Thoracic aorta (tissue), 2 donors: ENCODE measurements around the gene NRXN3. TPM values are rescaled to one million over a fixed set of nuclear protein-coding genes. Genes with fewer than 3 reads are reported as not detected.

ENCODE experiments used
- ATAC-seq: fragments of 150-250 bp; one replicate; pipeline ENCODE4 v1.8.0; 2017; ENCODE audit warnings: low read depth; ENCODE audit not compliant: insufficient number of reproducible peaks, low FRiP score
- DNase-seq: peaks from one replicate; pipeline ENCODE4 v3.0.0-alpha.2; 2020; ENCODE audit warnings: low spot score
- H3K27ac ChIP-seq, 2 donors: fragments of 200-600 bp; sonication (generic); 1 replicate in 1 of 2; 2 replicates in 1 of 2; pipeline ENCODE4 v1.5.1; 2016; ENCODE audit warnings: mild to moderate bottlenecking in 2 of 2, moderate library complexity in 2 of 2
- H3K27me3 ChIP-seq: fragments of 200-600 bp; sonication (generic); replicated peaks from 2 replicates; pipeline ENCODE4 v1.6.0; 2016; ENCODE audit warnings: mild to moderate bottlenecking; ENCODE audit not compliant: insufficient read depth
- H3K36me3 ChIP-seq: fragments of 200-600 bp; sonication (generic); one replicate; pipeline ENCODE4 v1.5.1; 2016
- H3K4me1 ChIP-seq, 2 donors: fragments of 200-600 bp; sonication (generic); 1 replicate in 1 of 2; 2 replicates in 1 of 2; pipeline versions ENCODE4 v1.5.1 to v1.6.0; 2016; ENCODE audit warnings: low read depth in 2 of 2, mild to moderate bottlenecking in 1 of 2; ENCODE audit not compliant: control insufficient read depth in 1 of 2
- H3K4me3 ChIP-seq: fragments of 200-600 bp; sonication (generic); 2 replicates; pipeline ENCODE4 v1.5.1; 2016; ENCODE audit warnings: mild to moderate bottlenecking
- H3K9me3 ChIP-seq: fragments of 200-600 bp; sonication (generic); 2 replicates; pipeline ENCODE4 v1.5.1; 2016
- total RNA-seq, 2 donors: library from RNA; depleted of rRNA; stranded (reverse); fragments of >200 nt; gene quantifications; one replicate each; pipeline versions ENCODE4 v1.1.0 to v1.2.3, GENCODE V29; 2016
- TF ChIP-seq, protein P1 (sequence below): fragments of 200-600 bp; sonication (generic); IDR thresholded peaks from one replicate; pipeline ENCODE4 v1.5.1; 2019; ENCODE audit warnings: antibody characterized with exemption

Gene NRXN3
- total RNA-seq, 2 donors from 2014 or later = 5.6 to 33.3 TPM

DNA sequence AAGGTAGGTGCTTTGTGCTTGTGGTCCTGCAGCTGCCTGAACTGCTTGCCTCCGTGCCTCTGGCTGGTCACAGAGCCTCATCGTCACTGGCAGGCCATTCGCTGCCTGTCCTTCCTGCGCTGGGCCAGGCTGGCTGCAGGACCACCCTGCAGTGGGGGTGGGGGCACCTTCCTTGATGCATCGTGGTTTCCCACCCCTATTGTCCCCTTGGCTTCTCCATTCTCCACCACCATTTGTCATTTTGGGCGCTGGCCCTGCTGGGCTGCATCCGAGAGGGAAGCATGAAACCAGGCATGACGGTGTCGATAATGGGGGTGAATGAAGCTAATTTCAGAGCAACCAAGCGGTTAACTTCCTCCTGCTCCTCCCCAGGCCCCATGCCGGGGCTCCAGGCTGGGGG lies 127.7 kb downstream of the NRXN3 start:
- no peaks in the 10 kb centered on the region for H3K4me1 ChIP-seq
- no peak overlapping the region for H3K4me3 ChIP-seq
- H3K36me3 ChIP-seq = no peaks in the 10 kb centered on the region
- no peak for DNase-seq
- H3K27me3 ChIP-seq = no peaks in the 10 kb centered on the region
- no peak overlapping the region for H3K27ac ChIP-seq
- H3K9me3 ChIP-seq = no peaks in the 10 kb centered on the region
- TF ChIP-seq, protein P1, sequence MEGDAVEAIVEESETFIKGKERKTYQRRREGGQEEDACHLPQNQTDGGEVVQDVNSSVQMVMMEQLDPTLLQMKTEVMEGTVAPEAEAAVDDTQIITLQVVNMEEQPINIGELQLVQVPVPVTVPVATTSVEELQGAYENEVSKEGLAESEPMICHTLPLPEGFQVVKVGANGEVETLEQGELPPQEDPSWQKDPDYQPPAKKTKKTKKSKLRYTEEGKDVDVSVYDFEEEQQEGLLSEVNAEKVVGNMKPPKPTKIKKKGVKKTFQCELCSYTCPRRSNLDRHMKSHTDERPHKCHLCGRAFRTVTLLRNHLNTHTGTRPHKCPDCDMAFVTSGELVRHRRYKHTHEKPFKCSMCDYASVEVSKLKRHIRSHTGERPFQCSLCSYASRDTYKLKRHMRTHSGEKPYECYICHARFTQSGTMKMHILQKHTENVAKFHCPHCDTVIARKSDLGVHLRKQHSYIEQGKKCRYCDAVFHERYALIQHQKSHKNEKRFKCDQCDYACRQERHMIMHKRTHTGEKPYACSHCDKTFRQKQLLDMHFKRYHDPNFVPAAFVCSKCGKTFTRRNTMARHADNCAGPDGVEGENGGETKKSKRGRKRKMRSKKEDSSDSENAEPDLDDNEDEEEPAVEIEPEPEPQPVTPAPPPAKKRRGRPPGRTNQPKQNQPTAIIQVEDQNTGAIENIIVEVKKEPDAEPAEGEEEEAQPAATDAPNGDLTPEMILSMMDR = no peak
- ATAC-seq = no peak

DNA sequence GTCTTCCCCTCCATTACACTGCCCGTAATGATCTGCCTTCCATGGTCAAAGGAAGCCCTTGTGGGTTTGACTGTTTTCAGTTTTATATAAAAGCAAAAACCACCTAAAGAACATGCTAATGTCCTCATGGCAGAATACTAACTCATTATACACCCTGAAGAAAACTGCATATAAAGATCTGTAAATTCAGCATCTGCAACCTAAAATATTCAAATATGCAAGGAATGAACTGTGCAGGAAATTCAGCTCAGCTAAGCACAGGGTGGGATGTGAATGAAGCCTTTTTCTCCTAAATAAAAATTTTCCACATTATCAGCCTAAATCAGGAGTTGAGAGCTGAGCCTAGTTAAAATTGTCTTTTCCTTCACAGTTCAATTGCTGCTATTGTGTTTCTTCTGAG lies 128.1 kb downstream of the NRXN3 start:
- TF ChIP-seq, protein P1 = no peak
- Histone ChIP-seq H3K36me3 (no peaks in the 10 kb centered on the region), H3K27ac (no peak overlapping the region), H3K9me3 (no peaks in the 10 kb centered on the region), H3K27me3 (no peaks in the 10 kb centered on the region), H3K4me3 (no peak overlapping the region), H3K4me1 (no peaks in the 10 kb centered on the region)
- DNase-seq = no peak
- ATAC-seq = no peak

DNA sequence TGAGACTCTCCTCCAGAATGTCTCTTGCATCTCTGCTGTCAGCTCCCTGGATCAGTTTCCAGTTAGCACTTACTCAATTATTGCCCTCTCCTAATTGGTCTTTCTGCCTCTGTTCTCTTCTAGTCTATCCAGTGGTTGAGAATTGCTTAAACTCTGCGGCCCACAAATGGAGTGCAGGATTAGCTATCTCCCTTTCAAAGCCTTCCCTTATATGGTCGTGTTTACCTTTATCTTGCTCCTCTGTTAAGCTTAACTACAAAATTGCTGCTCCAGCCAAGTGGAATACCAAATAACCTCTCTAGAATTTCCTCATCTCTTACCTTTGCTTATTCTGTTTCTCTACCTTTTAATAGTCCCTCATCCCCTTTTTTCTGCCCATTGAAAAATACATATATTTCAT lies 132.7 kb downstream of the NRXN3 start:
- ATAC-seq = no peak
- TF ChIP-seq, protein P1 = no peak

DNA sequence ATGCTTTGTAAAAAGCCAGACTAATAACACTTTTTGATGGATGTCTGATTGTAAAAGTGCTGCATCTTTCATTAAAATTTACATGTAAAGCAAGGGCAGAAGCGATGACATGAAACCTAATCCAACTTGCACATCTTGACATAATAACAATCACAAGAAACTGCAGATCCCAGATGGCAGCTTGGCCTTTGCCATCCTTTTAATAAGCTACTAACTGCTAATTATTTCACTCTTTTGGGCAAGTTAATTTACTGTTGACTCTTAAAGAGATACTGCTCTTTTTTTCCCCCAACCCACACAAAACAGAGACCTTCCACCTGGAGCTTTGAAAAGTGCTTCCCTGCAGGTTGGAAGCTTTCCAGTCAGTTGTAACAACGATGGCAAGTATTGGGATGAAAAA lies 137.5 kb downstream of the NRXN3 start:
- TF ChIP-seq, protein P1 = no peak
- Histone ChIP-seq H3K36me3 (no peaks in the 10 kb centered on the region), H3K9me3 (no peaks in the 10 kb centered on the region), H3K27ac (no peak overlapping the region), H3K4me3 (no peak overlapping the region), H3K4me1 (no peaks in the 10 kb centered on the region), H3K27me3 (no peaks in the 10 kb centered on the region)
- DNase-seq (no peak), ATAC-seq (no peak)

More for the DNA sequence above, 132.7 kb downstream of the NRXN3 start:
- Histone ChIP-seq H3K4me1 (no peaks in the 10 kb centered on the region), H3K36me3 (no peaks in the 10 kb centered on the region), H3K9me3 (no peaks in the 10 kb centered on the region), H3K27me3 (no peaks in the 10 kb centered on the region), H3K4me3 (no peak overlapping the region), H3K27ac (no peak overlapping the region)
- no peak for DNase-seq

DNA sequence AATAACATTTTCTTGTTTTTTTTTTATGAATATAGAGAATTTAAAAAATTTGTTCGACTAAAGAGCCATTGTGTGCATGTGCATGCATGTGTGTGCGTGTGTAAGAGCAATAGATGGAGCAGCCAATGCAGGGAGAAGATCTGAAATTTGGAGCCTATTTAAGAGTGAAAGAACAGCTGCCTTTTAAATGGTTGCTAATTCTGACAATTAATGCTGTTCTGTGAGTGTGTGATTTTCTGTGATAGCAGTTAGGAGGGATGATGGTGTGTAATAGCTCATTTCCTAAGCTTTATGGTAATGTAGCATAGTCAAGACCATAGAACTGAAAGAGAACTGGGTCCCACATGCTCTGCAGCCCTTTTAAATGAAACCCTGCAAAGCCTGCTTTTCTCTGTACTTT lies 137.9 kb downstream of the NRXN3 start:
- Histone ChIP-seq H3K4me3 (no peak overlapping the region), H3K27me3 (no peaks in the 10 kb centered on the region), H3K4me1 (no peaks in the 10 kb centered on the region), H3K27ac (no peak overlapping the region), H3K9me3 (no peaks in the 10 kb centered on the region), H3K36me3 (no peaks in the 10 kb centered on the region)
- TF ChIP-seq, protein P1 = no peak
- DNase-seq = no peak
- no peak for ATAC-seq
